K562 (cell line): ENCODE data around the gene C1orf116. TPM values are rescaled to one million over a fixed set of nuclear protein-coding genes. Genes with fewer than 3 reads are reported as not detected.

Source experiments
- EHMT2 ChIP-seq: fragments of 450-650 bp; IDR thresholded peaks from 2 replicates; pipeline ENCODE4 v1.6.1; 2018; ENCODE audit warnings: antibody characterized with exemption
- ELF2 ChIP-seq: fragments of 250-450 bp; sonication (Bioruptor Pico); IDR thresholded peaks from 2 replicates; pipeline ENCODE4 v1.5.0; 2021; ENCODE audit warnings: mild to moderate bottlenecking
- ETV1 ChIP-seq: fragments of 450-650 bp; conservative IDR thresholded peaks from 2 replicates; pipeline ENCODE4 v1.6.1; 2016; ENCODE audit warnings: missing genetic modification characterization, control low read depth, low read depth, missing compliant biosample characterization
- ETV6 ChIP-seq, 3 experiments: fragments of 150-350 bp in 1 of 3; sonication (generic) in 1 of 3; formaldehyde crosslinking in 1 of 3; IDR thresholded peaks; 2 replicates each; pipeline versions ENCODE4 v1.6.1 to v1.8.0; 2014 to 2022; ENCODE audit warnings: borderline replicate concordance in 2 of 3, low read depth in 2 of 3, antibody characterized with exemption in 1 of 3, low read length in 1 of 3, mild to moderate bottlenecking in 1 of 3, missing genetic modification reagents in 1 of 3
- HCFC1 ChIP-seq: IDR thresholded peaks from 2 replicates; pipeline ENCODE4 v1.6.1; 2012; ENCODE audit warnings: low read depth, low read length, improper control_type of control experiment
- HIVEP1 ChIP-seq: fragments of 250-450 bp; sonication (Bioruptor Pico); IDR thresholded peaks from 2 replicates; pipeline ENCODE4 v1.4.0; 2020; ENCODE audit warnings: mild to moderate bottlenecking
- KDM5B ChIP-seq: fragments of 200-600 bp; sonication (generic); IDR thresholded peaks from 2 replicates; pipeline ENCODE4 v1.6.1; 2012; ENCODE audit warnings: low read depth, mild to moderate bottlenecking, moderate library complexity, low read length, control low read depth, inconsistent platforms; ENCODE audit not compliant: insufficient replicate concordance
- MCM5 ChIP-seq: fragments of 450-650 bp; IDR thresholded peaks from 2 replicates; pipeline ENCODE4 v1.6.1; 2016; ENCODE audit warnings: low read depth
- MTF1 ChIP-seq: fragments of 250-450 bp; sonication (Bioruptor Pico); IDR thresholded peaks from 2 replicates; pipeline ENCODE4 v1.9.0; 2021; ENCODE audit warnings: moderate library complexity, mild to moderate bottlenecking, inconsistent platforms, borderline replicate concordance
- NFXL1 ChIP-seq: fragments of 450-650 bp; formaldehyde crosslinking; IDR thresholded peaks from 2 replicates; pipeline ENCODE4 v1.4.0; 2021; ENCODE audit warnings: mild to moderate bottlenecking
- NONO ChIP-seq, 2 experiments: fragments of 200-400 bp in 1 of 2; fragments of 450-650 bp in 1 of 2; formaldehyde crosslinking in 1 of 2; IDR thresholded peaks; 2 replicates each; pipeline ENCODE4 v1.6.1; 2017; ENCODE audit warnings: low read depth in 2 of 2, mild to moderate bottlenecking in 2 of 2, moderate library complexity in 2 of 2, low read length in 1 of 2
- NR3C1 ChIP-seq: sonication (generic); formaldehyde crosslinking; IDR thresholded peaks from 2 replicates; pipeline ENCODE4 v1.8.1; 2022; ENCODE audit warnings: missing genetic modification reagents
- RBM14 ChIP-seq: fragments of 200-400 bp; formaldehyde crosslinking; IDR thresholded peaks from 2 replicates; pipeline ENCODE4 v1.6.1; 2018; ENCODE audit warnings: low read depth, mild to moderate bottlenecking, low read length, moderate library complexity, borderline replicate concordance; ENCODE audit not compliant: insufficient read depth
- RFX7 ChIP-seq: fragments of 250-450 bp; sonication (Bioruptor Pico); IDR thresholded peaks from 2 replicates; pipeline ENCODE4 v1.5.1; 2021; ENCODE audit warnings: mild to moderate bottlenecking
- SIN3A ChIP-seq, 2 experiments: fragments of 150-350 bp in 1 of 2; IDR thresholded peaks; 2 replicates each; pipeline ENCODE4 v1.6.1; 2011 to 2016; ENCODE audit warnings: borderline replicate concordance in 2 of 2, low read depth in 2 of 2, low read length in 2 of 2, mild to moderate bottlenecking in 2 of 2, moderate library complexity in 2 of 2; ENCODE audit not compliant: control insufficient read depth in 1 of 2
- SRSF3 ChIP-seq: fragments of 200-400 bp; formaldehyde crosslinking; IDR thresholded peaks from 2 replicates; pipeline ENCODE4 v1.6.1; 2016; ENCODE audit warnings: mild to moderate bottlenecking, low read length, moderate library complexity; ENCODE audit not compliant: insufficient read depth
- TFAM ChIP-seq: fragments of 250-450 bp; sonication (Bioruptor Pico); conservative IDR thresholded peaks from 2 replicates; pipeline ENCODE4 v1.5.0; 2021; ENCODE audit warnings: mild to moderate bottlenecking, moderate library complexity
- ZEB2 ChIP-seq: fragments of 450-650 bp; IDR thresholded peaks from 2 replicates; pipeline ENCODE4 v1.6.1; 2016
- ZNF583 ChIP-seq: fragments of 250-450 bp; sonication (Bioruptor Pico); IDR thresholded peaks from 2 replicates; pipeline ENCODE4 v1.4.0; 2020
- ZNF699 ChIP-seq: fragments of 250-450 bp; sonication (Bioruptor Pico); IDR thresholded peaks from 2 replicates; pipeline ENCODE4 v1.8.0; 2021; ENCODE audit warnings: mild to moderate bottlenecking, moderate library complexity; ENCODE audit not compliant: insufficient replicate concordance
- polyA plus RNA-seq, 8 experiments: library from polyadenylated mRNA; depleted of rRNA in 4 of 8; stranded (reverse) in 5 of 8; unstranded in 3 of 8; fragments of >200 nt; fragmentation: Nextera tagmentation in 2 of 8; fragmentation: Illumina TruSeq in 1 of 8; extraction: Ambion mirVana in 2 of 8; extraction: Trizol in 1 of 8; gene quantifications; 2 replicates each; pipeline versions ENCODE4 v1.2.1 to v1.2.3, GENCODE V29; 2011 to 2014; ENCODE audit warnings: inconsistent platforms in 1 of 8, missing spikeins in 1 of 8
- total RNA-seq, 7 experiments: library from RNA; depleted of rRNA in 6 of 7; stranded (reverse); fragments of >200 nt in 6 of 7; fragmentation: Illumina TruSeq in 2 of 7; extraction: Trizol in 2 of 7; gene quantifications; 2 replicates each; pipeline versions ENCODE4 v1.2.1 to v1.2.3, GENCODE V29; 2011 to 2021; ENCODE audit warnings: low replicate concordance in 1 of 7
- TF ChIP-seq, protein P1 (sequence below): fragments of 450-650 bp; IDR thresholded peaks from 2 replicates; pipeline ENCODE4 v1.6.1; 2016; ENCODE audit warnings: low read depth

Gene C1orf116
- total and polyA plus RNA-seq, 9 of the 15 experiments (the other 6 are each of a cell fraction or from before 2014, with no cell fraction given) = 0.62 to 3.0 (median 0.95) TPM

DNA sequence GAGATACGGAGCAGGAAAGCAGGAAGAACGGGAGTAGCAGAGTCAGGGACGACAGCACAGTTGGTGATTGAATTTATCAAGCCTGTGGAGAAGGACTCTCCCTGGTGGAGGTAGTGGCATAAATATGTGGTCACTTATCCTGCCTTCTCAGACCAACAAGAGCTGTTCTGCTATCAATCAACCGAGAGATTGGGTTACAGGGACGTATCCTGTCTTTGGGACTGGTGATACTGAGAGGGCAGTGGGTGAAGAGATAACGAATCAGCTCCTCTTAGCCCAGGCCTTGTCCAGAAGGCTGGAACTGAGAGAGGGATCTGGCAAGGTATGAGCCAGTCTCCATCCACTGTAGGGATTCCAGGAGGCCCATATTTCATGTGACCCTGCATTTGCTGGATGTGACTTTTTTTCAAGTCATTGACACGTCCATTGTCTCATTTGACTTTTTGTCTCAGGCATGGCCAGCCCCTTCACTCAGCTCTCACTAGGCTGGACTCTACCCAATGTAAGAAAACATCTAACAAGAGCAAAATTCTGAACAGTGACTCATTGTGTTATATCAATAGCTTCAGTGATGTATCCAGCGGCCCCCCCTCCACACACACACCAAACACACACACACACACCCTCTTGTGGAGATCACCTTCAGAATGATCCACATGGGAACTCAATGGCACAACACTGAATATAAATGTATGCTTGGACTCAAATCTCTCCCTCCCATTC is 11.3 kb downstream of the C1orf116 start (continued):
- no peak for TF ChIP-seq ZNF699
- TF ChIP-seq ELF2 (CRISPR knock-in tag) = no peak
- TF ChIP-seq NR3C1 (CRISPR knock-in tag) = no peak
- no peak for TF ChIP-seq RFX7 (CRISPR knock-in tag)
- TF ChIP-seq ZEB2 = peak; percentile 89
- peak; percentile 41; the same call in 1 of the 2 replicates for TF ChIP-seq EHMT2
- TF ChIP-seq SRSF3 = no peak
- TF ChIP-seq NONO (IDR thresholded peaks at IDR 0.05; ENCODE audit: low read depth in 2 of 2, low read length in 1 of 2) = 0 out of 4 replicates have a peak, but pooled peaks of 1 of the 2 experiments have one; percentile 64
- TF ChIP-seq TFAM (CRISPR knock-in tag) = no peak
- 0 out of 4 replicates have a peak, but pooled peaks of 1 of the 2 experiments have one; percentile 2 for TF ChIP-seq ETV6 (IDR thresholded peaks at IDR 0.05; ENCODE audit: borderline replicate concordance in 1 of 2, low read depth in 2 of 2, low read length in 1 of 2)
- TF ChIP-seq ETV6 (CRISPR knock-in tag; IDR thresholded peaks at IDR 0.05; ENCODE audit: borderline replicate concordance) = no peak
- peak; percentile 79 for TF ChIP-seq ETV1 (tag)
- TF ChIP-seq RBM14 = no peak
- no peak for TF ChIP-seq MCM5
- TF ChIP-seq HCFC1 = no peak
- peak; percentile 80; the same call in 1 of the 2 replicates for TF ChIP-seq HIVEP1 (CRISPR knock-in tag)
- TF ChIP-seq, protein P1, sequence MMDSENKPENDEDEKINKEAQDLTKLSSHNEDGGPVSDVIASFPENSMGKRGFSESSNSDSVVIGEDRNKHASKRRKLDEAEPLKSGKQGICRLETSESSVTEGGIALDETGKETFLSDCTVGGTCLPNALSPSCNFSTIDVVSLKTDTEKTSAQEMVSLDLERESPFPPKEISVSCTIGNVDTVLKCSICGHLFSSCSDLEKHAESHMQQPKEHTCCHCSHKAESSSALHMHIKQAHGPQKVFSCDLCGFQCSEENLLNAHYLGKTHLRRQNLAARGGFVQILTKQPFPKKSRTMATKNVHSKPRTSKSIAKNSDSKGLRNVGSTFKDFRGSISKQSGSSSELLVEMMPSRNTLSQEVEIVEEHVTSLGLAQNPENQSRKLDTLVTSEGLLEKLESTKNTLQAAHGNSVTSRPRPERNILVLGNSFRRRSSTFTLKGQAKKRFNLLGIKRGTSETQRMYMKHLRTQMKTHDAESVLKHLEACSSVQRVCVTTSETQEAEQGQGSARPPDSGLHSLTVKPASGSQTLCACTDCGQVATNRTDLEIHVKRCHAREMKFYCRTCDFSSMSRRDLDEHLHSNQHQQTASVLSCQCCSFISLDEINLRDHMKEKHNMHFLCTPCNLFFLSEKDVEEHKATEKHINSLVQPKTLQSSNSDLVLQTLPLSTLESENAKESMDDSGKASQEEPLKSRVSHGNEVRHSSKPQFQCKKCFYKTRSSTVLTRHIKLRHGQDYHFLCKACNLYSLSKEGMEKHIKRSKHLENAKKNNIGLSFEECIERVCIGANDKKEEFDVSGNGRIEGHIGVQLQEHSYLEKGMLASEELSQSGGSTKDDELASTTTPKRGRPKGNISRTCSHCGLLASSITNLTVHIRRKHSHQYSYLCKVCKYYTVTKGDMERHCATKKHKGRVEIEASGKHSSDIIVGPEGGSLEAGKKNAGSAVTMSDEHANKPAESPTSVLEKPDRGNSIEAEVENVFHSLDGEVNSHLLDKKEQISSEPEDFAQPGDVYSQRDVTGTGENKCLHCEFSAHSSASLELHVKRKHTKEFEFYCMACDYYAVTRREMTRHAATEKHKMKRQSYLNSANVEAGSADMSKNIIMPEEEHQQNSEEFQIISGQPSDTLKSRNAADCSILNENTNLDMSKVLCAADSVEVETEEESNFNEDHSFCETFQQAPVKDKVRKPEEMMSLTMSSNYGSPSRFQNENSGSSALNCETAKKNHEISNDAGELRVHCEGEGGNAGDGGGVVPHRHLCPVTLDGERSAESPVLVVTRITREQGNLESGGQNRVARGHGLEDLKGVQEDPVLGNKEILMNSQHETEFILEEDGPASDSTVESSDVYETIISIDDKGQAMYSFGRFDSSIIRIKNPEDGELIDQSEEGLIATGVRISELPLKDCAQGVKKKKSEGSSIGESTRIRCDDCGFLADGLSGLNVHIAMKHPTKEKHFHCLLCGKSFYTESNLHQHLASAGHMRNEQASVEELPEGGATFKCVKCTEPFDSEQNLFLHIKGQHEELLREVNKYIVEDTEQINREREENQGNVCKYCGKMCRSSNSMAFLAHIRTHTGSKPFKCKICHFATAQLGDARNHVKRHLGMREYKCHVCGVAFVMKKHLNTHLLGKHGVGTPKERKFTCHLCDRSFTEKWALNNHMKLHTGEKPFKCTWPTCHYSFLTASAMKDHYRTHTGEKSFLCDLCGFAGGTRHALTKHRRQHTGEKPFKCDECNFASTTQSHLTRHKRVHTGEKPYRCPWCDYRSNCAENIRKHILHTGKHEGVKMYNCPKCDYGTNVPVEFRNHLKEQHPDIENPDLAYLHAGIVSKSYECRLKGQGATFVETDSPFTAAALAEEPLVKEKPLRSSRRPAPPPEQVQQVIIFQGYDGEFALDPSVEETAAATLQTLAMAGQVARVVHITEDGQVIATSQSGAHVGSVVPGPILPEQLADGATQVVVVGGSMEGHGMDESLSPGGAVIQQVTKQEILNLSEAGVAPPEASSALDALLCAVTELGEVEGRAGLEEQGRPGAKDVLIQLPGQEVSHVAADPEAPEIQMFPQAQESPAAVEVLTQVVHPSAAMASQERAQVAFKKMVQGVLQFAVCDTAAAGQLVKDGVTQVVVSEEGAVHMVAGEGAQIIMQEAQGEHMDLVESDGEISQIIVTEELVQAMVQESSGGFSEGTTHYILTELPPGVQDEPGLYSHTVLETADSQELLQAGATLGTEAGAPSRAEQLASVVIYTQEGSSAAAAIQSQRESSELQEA = no peak
- TF ChIP-seq NFXL1 = no peak
- TF ChIP-seq KDM5B = peak; percentile 55
- peak; percentile 87 for TF ChIP-seq ZNF583 (CRISPR knock-in tag)
- TF ChIP-seq MTF1 (CRISPR knock-in tag) = no peak
- no peak for TF ChIP-seq SIN3A (IDR thresholded peaks at IDR 0.05; ENCODE audit: borderline replicate concordance in 2 of 2, control insufficient read depth in 1 of 2, low read depth in 2 of 2, low read length in 2 of 2)
